OCI-LY1 (cell line): ENCODE results near the gene PAPOLA.

ENCODE experiments used
- H2AFZ ChIP-seq: fragments of 200-600 bp; sonication (generic), shearing (Covaris generic); 2 replicates; pipeline ENCODE4 v1.6.0; 2014; ENCODE audit warnings: antibody characterized with exemption, mild to moderate bottlenecking, low read length
- H3F3A ChIP-seq: fragments of 200-600 bp; sonication (generic), shearing (Covaris generic); 2 replicates; pipeline ENCODE4 v1.6.0; 2014; ENCODE audit warnings: mild to moderate bottlenecking, antibody characterized with exemption, low read length, moderate library complexity; ENCODE audit not compliant: insufficient read depth
- H3K27ac ChIP-seq: fragments of 200-600 bp; sonication (generic); 2 replicates; pipeline ENCODE4 v1.5.1; 2014; ENCODE audit warnings: low read length, mixed run types, mild to moderate bottlenecking, low read depth; ENCODE audit not compliant: poor library complexity, severe bottlenecking
- H3K27me3 ChIP-seq: fragments of 200-600 bp; sonication (generic); 2 replicates; pipeline ENCODE4 v1.6.0; 2014; ENCODE audit warnings: antibody characterized with exemption, mild to moderate bottlenecking, low read length, moderate library complexity; ENCODE audit not compliant: insufficient read depth
- H3K36me3 ChIP-seq: fragments of 200-600 bp; sonication (generic); 2 replicates; pipeline ENCODE4 v1.6.1; 2014; ENCODE audit warnings: mild to moderate bottlenecking, antibody characterized with exemption, low read length, moderate library complexity, mixed read lengths; ENCODE audit not compliant: insufficient read depth
- H3K4me1 ChIP-seq: fragments of 200-600 bp; sonication (generic); 2 replicates; pipeline ENCODE4 v1.5.1; 2014; ENCODE audit warnings: mild to moderate bottlenecking, low read length, moderate library complexity; ENCODE audit not compliant: insufficient read depth, severe bottlenecking
- H3K4me2 ChIP-seq: fragments of 200-600 bp; sonication (generic), shearing (Covaris generic); 2 replicates; pipeline ENCODE4 v1.6.1; 2014; ENCODE audit warnings: low read length
- H3K4me3 ChIP-seq: fragments of 200-600 bp; sonication (generic); 2 replicates; pipeline ENCODE4 v1.5.1; 2014; ENCODE audit warnings: low read length, low read depth, mild to moderate bottlenecking, mixed read lengths; ENCODE audit not compliant: poor library complexity, severe bottlenecking
- H3K79me2 ChIP-seq: fragments of 200-600 bp; shearing (Covaris generic); 2 replicates; pipeline ENCODE4 v1.6.1; 2016; ENCODE audit warnings: mixed run types, low read length, mixed read lengths; ENCODE audit not compliant: insufficient read depth
- H3K9ac ChIP-seq: fragments of 200-600 bp; sonication (generic), shearing (Covaris generic); 2 replicates; pipeline ENCODE4 v1.6.1; 2014; ENCODE audit warnings: mild to moderate bottlenecking, low read length, mixed read lengths
- H3K9me2 ChIP-seq: fragments of 200-600 bp; sonication (generic), shearing (Covaris generic); 2 replicates; pipeline ENCODE4 v1.6.1; 2014; ENCODE audit warnings: low read depth, mild to moderate bottlenecking, low read length, mixed read lengths
- H3K9me3 ChIP-seq: fragments of 200-600 bp; shearing (Covaris generic); 2 replicates; pipeline ENCODE4 v1.6.1; 2014; ENCODE audit warnings: low read length, mixed read lengths
- H4K20me1 ChIP-seq: fragments of 200-600 bp; sonication (generic), shearing (Covaris generic); 2 replicates; pipeline ENCODE4 v1.6.0; 2016; ENCODE audit warnings: mild to moderate bottlenecking, low read length; ENCODE audit not compliant: insufficient read depth
- CTCF ChIP-seq: fragments of 200-600 bp; sonication (generic), shearing (Covaris generic); IDR thresholded peaks from 2 replicates; pipeline ENCODE4 v1.5.1; 2017; ENCODE audit warnings: mild to moderate bottlenecking, antibody characterized with exemption, low read length, moderate library complexity, mixed read lengths
- EZH2 ChIP-seq: fragments of 200-600 bp; sonication (generic), shearing (Covaris generic); IDR thresholded peaks from 2 replicates; pipeline ENCODE4 v1.8.0; 2017; ENCODE audit warnings: borderline replicate concordance, mixed run types, mild to moderate bottlenecking, antibody characterized with exemption, low read length, moderate library complexity, mixed read lengths

PAPOLA gene

DNA sequence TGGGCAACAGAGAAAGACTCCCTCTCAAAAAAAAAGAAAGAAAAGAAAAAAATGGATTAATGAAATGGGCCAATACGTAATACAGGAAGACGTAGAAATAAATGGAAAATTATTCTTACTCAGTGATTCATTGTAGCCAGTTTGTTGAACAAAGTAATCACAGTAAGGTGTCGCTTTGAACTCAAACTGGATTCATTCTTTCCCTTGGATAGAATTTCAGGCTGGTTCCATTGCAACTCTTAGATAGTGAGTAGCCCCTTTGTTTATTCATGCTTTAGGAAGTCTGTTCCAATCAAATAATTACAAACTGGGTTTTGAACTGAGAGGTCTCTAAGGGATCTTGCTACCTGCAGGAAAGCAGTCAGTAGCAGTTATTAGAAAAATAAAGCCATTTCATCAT is 42.3 kb upstream of the PAPOLA start:
- peaks cover 4% of the 10 kb centered on the region; the same call in 1 of the 2 replicates for H3K27me3 ChIP-seq
- no peak for TF ChIP-seq EZH2
- no peak for TF ChIP-seq CTCF

GRCh38 chr14:96461950-96462798 is 40.0 kb upstream of the PAPOLA start:
- no peaks in the 10 kb centered on the region for H3K36me3 ChIP-seq
- no peak overlapping the region for H3K27ac ChIP-seq
- H4K20me1 ChIP-seq, result no peaks in the 10 kb centered on the region
- no peak overlapping the region for H3K9ac ChIP-seq
- H2AFZ ChIP-seq, result no peak overlapping the region
- H3F3A ChIP-seq, result no peaks in the 10 kb centered on the region
- H3K79me2 ChIP-seq, result no peaks in the 10 kb centered on the region
- no peaks in the 10 kb centered on the region for H3K9me3 ChIP-seq
- H3K4me3 ChIP-seq, result no peak overlapping the region
- H3K9me2 ChIP-seq, result no peaks in the 10 kb centered on the region
- no peak for TF ChIP-seq CTCF
- TF ChIP-seq EZH2, result no peak
- H3K27me3 ChIP-seq, result peaks cover 4% of the 10 kb centered on the region; the same call in 1 of the 2 replicates
- H3K4me1 ChIP-seq, result no peaks in the 10 kb centered on the region
- H3K4me2 ChIP-seq, result no peak overlapping the region

More for the DNA sequence above, 42.3 kb upstream of the PAPOLA start:
- Histone ChIP-seq H3F3A (no peaks in the 10 kb centered on the region), H3K9ac (no peak overlapping the region), H3K4me3 (no peak overlapping the region), H3K79me2 (no peaks in the 10 kb centered on the region), H3K4me2 (no peak overlapping the region), H3K27ac (no peak overlapping the region), H3K36me3 (no peaks in the 10 kb centered on the region), H2AFZ (no peak overlapping the region), H3K4me1 (no peaks in the 10 kb centered on the region), H3K9me2 (no peaks in the 10 kb centered on the region), H4K20me1 (no peaks in the 10 kb centered on the region), H3K9me3 (no peaks in the 10 kb centered on the region)

DNA sequence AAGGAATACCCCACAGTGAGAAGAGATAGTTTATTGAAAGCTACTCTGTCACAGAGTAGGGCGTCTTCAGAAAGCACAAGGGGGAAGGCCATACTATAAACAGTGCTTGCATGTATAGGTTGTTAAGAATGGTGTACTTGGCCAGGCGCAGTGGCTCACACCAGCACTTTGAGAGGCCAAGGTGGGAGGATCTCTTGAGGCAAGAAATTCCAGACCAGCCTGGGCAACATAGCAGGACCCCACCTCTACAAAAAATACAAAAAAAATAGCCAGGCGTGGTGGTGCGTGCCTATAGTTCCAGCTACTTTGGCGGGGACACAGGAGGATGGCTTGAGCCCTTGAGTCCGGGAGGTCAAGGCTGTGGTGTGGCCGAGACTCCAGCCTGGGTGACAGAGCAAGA is 38.0 kb upstream of the PAPOLA start:
- Histone ChIP-seq H3K27me3 (peaks cover 4% of the 10 kb centered on the region; the same call in 1 of the 2 replicates), H3K9ac (no peak overlapping the region), H3K9me2 (no peaks in the 10 kb centered on the region), H2AFZ (no peak overlapping the region), H3K4me1 (no peaks in the 10 kb centered on the region), H3K4me2 (no peak overlapping the region), H3K36me3 (no peaks in the 10 kb centered on the region), H4K20me1 (no peaks in the 10 kb centered on the region), H3K79me2 (no peaks in the 10 kb centered on the region), H3K9me3 (no peaks in the 10 kb centered on the region), H3F3A (no peaks in the 10 kb centered on the region), H3K27ac (no peak overlapping the region), H3K4me3 (no peak overlapping the region)
- TF ChIP-seq CTCF, result no peak
- no peak for TF ChIP-seq EZH2
